Left cardiac atrium (tissue), 4 donors: ENCODE data around the gene COL20A1. TPM values are rescaled to one million over a fixed set of nuclear protein-coding genes. Genes with fewer than 3 reads are reported as not detected.
"Not testable (repeated sequence)": the region's sequence is repeated elsewhere in the genome, so short reads cannot be mapped to it uniquely, and the experiment has no call there.

Experiments
- ATAC-seq, 2 donors: fragments of 200-7000 bp; cut with Tn5 transposase; one replicate each; pipeline ENCODE4 v1.9.1; 2020; ENCODE audit warnings: mild to moderate bottlenecking in 2 of 2, moderate library complexity in 2 of 2
- DNase-seq: peaks from one replicate; pipeline ENCODE4 v3.0.0-alpha.2; 2020
- intact Hi-C, 2 donors: fragments of 100-400 bp; cut with DNase I; formaldehyde crosslinking; loops; one replicate each; pipeline versions ENCODE4 v1.14.1 to v1.15.1; 2022 to 2023
- total RNA-seq, 2 donors: library from RNA; stranded (reverse); fragmentation: NEBNext Ultra II Directional; extraction: Animal tissue kit (Norgen Biotek cat#: 25700); gene quantifications; one replicate each; pipeline ENCODE4 v1.2.1, GENCODE V29; 2021
- donor health status: DM: no; HTN: yes; CAD: no.
- donor health status: DM: no; HTN: yes; CAD: no; lungs with severe emphysema.
- donor health status: DM: yes; HTN: yes; CAD: no.
- donor health status: Dilated cardiomyopathy.

The COL20A1 gene
- total RNA-seq, 2 donors from 2014 or later = not detected

DNA sequence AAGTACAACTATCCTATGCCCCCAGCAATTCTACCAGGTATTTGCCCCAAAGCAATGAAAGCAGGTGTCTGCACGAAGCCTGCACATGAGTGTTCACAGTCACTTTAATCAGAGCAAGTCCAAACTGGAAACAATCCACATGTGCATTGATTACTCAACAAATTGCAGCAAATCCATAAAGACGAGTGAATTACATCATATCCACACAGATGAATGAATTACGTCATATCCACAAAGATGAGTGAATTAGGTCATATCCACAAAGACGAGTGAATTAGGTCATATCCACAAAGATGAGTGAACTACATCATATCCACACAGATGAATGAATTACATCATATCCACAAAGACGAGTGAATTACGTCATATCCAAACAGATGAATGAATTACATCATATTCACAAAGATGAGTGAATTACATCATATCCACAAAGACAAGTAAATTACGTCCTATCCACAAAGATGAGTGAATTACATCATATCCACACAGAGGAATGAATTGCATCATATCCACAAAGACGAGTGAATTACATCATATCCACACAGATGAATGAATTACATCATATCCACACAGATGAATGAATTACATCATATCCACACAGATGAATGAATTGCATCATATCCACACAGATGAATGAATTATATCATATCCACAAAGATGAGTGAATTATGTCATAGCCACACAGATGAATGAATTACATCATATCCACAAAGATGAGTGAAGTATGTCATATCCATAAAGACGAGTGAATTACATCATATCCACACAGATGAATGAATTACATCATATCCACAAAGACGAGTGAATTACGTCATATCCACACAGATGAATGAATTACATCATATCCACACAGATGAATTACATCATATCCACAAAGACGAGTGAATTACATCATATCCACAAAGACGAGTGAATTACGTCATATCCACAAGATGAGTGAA is 46.4 kb downstream of the COL20A1 start:
- intact Hi-C loops, ATAC-seq, DNase-seq: not testable (repeated sequence)

DNA sequence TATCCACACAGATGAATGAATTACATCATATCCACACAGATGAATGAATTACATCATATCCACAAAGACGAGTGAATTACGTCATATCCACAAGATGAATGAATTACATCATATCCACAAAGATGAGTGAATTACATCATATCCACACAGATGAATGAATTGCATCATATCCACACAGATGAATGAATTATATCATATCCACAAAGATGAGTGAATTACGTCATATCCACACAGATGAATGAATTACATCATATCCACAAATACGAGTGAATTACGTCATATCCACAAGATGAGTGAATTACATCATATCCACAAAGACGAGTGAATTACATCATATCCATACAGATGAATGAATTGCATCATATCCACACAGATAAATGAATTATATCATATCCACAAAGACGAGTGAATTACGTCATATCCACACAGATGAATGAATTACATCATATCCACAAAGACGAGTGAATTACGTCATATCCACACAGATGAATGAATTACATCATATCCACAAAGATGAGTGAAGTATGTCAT is 47.2 kb downstream of the COL20A1 start:
- intact Hi-C loops, ATAC-seq, DNase-seq: not testable (repeated sequence)

DNA sequence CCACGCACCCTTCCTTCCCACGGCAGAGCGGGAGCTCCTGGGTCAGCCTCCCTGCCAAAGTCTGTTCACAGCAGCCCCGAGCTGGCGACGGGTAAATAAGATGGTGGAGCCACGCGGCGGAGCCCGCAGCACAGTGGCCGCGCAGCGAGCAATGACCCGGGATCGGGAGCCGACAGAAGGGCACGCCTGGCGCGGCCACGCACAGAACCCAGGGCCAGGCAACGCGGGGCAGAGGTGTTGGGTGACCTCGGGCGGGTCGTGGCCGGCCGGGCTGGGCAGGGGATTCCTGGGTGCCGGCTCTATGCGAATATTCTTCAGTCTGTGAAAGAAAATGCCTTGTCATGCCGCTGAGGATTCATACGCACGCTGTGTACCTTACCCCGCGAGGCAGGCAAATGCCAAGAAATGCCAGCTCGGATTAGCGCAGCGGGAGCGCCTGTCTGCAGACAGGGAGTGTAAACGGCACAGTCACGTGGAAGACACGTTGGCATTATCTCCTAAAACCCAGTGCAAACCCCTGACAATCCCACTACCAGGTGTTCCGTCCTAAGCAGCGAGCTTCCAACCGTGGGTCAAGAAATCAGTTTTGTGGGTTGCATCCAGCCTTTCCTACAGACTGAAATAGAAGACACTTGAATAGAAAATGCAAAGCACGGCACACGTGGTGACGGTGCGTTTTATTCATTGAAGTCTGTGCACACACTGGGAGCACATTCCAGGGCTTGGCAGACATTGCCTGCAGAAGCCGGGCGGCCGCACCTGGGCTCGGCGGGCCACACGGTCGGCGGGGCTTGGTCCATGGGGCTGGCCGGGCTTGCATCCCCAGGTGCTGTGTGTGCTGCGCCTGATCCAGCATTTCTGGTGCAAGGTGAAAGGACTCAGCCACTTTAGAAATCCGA is 49.8 kb downstream of the COL20A1 start:
- DNase-seq (no peak), ATAC-seq (no peak)
- intact Hi-C loops = no loop called here

DNA sequence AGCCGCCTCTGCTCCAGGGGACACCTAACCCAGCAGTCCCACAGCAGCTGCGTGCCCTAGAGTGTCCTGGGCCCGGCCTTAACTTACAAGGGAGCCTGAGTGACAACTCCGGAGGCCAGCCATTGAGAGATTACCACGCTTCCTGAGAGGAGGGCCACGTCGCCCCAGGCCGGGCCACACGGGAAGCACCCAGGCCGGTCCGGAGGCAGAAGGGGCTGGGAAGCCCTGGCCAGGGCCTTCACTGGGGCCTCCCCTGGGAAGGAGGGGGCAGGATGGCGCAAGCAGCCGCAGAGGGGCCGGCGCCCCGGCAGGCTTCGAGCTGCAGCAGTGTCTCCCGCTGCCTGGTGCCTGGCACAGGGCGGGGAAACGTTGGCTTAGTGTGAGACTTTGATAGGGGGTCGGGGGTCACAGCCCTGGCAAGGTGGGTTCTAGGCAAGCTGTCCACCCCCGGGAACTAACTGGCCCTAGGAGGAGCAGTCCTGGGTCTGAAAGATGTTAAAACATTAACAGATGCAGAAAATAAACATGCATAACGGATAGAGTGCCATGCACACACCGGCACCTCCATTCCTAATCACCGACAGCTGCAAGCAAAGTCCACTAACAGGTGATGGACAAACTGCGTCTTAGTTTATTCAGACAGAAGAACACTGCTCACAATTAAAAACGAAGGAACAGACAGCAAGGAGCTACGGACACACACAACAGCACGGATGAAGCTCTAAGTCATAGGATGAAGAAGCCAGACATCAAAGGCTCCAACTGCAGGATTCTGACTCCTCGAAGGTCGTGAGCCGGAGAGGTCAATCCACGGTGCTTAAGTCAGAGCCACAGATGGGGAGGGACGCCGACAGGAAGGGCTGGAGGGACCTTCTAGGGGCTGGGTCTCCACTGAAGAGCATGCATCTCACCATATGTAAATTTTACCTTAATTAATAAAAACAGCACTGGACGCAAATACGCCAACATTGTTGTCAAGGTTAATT is 50.8 kb downstream of the COL20A1 start:
- intact Hi-C loops = no loop called here
- DNase-seq (no peak), ATAC-seq (no peak)

GRCh38 chr20:63344616-63345327 is 51.8 kb downstream of the COL20A1 start:
- DNase-seq (peak; percentile 75), ATAC-seq (peak; percentile 79 to 82)
- intact Hi-C loops = no loop called here

DNA sequence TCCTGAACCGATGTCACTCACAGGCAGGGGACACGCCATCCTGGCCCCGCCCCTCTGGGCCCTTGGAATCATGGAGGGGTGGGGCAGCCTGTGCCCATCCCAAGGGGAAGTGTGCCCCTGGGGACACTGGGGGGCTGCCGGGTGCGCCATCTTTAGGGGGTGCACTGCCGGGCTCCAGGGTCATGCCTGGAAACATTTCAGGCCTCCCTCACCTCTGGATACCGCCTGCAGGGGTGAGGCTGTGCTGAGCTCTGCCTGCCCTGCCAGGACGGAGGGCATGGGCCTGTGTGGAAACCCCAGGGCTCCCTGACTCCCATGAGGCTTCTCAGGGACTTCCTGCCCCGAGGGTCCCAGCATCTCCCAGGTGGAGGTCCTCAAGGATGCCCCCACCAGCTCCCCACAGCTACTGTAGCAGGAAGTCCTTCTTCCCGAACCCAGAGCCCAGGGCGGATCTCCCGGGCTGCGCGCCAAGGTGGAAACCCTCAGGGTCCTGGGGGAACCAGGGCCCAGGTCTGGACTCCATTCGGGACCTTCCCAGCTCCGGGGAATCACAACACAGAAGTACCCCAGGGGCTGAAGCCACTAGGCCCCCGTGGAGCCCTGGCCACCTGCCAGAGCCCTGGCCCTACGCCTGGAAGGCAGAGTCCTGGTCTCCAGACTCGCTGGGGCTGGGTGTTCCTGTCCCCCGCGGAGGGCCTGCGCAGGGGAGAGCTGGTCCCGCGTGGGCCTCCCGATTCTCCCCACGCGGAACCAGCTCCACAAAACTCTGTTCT is 52.5 kb downstream of the COL20A1 start:
- DNase-seq = peak; percentile 64
- intact Hi-C loops = no loop called here
- peak; percentile 26 to 50 for ATAC-seq

DNA sequence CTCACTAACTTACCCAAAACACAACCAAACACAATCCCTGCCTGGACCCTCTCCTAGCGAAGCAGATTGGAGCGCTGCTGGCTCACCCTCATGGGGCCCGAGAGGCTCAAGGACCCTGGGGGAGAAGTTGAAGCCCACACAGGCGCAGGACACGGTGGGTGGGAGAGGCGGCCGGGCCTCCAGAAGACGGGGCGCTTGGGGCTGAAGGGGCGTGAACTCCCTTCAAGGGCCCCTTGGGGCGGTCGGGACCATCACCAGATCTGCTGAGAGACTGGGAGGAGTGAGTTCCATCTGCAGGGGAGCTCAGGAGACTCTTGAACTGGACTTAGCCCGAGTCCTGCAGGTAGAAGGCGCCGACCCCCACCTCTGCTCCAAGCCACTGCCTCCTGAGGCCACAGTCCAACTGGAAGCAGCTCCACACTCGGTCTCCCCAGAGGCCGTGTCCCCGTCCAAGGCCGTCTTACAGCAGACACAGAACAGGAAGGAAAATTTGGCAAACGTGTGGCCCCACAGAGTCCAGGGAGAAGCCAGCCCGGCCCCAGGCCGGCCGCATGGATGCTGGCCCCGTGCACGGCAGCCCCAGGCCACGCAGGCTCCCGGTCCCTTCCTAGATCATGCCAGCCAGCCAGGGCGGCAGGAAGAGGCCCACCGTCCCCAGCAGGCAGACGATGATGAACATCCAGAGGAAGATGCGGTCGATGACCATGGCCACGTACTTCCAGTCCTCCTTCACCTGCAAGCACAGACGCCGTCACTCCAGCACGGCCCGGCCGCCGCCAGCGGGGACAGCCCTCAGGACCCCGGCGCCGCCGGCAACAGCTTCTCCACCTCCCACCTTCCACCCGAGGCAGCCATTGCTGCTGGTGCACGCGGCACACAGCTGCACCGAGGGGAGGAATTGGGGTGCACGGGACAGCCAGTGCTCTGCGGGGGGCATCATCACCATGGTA is 53.4 kb downstream of the COL20A1 start:
- intact Hi-C loops = no loop called here
- ATAC-seq (peak in 1 of 2 donors; percentile 43), DNase-seq (no peak)

DNA sequence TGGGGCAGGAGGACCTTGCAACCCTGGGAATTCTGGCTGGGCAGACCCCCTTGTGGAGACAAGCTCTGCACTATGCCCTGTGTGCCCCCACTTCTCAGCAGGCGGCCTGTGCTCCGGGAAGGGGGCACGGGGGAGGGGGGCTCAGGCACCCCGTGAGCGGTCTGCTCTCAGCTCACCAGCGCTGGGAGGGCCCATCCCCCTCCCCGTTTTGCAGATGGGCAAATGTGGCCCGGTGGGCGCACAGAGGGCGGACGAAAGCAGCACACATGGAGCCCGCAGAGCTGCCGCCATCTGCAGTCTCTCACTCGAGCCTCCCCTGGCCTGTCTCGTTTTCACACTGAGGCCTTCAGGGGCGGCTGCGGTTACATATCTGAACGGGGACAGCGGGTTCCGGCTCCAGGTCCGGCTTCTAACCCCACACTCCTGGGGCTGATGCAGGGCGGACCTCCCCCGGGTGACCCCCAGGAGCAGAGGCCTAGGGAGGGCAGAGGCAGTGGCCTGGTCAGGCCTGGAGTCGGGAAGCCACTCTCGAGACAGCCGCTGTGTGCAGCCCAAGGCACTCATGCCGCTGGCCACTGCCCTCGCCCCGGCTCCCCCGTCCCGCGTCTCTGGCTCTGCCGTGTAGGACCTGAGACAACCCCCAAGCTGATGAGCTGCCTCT is 54.2 kb downstream of the COL20A1 start:
- intact Hi-C loops = no loop called here
- DNase-seq (no peak), ATAC-seq (no peak)

- DNase-seq (no peak), ATAC-seq (no peak)
- intact Hi-C loops = no loop called here
Observed at GRCh38 chr20:63347950-63348827, 55.2 kb downstream of the COL20A1 start.

DNA sequence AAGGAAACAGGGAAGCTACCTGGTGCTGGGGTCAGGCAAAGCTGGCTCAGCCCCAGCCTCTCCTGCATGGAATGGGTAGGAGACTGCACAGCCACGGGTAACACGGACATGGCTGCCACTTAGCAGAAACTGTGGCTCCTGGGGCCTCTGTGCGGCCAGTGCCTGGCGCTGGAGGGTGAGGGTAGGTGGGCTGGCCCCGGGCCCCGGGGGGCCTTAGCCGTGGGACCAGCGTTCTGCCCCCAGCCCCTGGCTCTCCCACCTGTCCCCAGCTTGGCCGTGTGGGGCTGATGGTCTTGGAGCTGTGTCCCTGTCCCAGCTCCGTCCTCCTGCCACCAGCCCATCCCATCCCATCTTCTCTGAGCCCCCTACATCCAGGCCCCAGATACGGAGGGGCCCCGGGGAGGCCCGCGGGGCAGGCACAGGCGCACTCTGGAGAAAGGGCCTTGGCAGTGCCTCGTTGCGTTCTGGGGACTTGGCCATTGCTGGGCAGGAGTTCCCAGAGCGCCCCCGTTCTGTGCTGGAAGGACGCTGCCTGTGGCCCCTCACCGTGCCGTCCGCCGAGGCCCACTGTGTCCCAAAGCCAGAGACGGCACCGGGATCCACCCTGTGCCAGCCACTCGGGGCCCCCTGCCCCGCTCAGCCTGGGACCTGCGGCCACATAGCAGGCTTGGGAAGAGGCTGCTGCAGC is 56.0 kb downstream of the COL20A1 start:
- DNase-seq (no peak), ATAC-seq (no peak)
- intact Hi-C loops = no loop called here

- intact Hi-C loops = no loop called here
- no peak for ATAC-seq
- DNase-seq = no peak
Observed at GRCh38 chr20:63349516-63349895, 56.5 kb downstream of the COL20A1 start.

DNA sequence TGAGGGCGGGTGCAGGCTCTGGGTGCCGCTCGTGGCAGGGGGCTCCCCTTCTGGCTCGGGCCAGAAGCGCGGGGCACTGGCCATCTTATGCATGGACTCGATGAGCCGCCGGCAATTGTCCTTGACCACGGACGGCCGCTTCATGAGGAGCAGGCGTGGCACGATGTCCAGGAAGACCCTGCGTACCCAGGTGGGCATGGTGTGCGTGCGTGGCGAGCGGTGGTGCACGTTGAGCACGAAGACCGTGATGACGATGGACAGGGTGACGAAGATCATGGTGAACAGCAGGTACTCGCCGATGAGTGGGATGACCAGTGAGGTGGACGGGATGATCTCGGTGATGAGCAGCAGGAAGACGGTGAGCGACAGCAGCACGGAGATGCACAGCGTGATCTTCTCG is 57.2 kb downstream of the COL20A1 start:
- intact Hi-C loops = no loop called here
- ATAC-seq (no peak), DNase-seq (no peak)

DNA sequence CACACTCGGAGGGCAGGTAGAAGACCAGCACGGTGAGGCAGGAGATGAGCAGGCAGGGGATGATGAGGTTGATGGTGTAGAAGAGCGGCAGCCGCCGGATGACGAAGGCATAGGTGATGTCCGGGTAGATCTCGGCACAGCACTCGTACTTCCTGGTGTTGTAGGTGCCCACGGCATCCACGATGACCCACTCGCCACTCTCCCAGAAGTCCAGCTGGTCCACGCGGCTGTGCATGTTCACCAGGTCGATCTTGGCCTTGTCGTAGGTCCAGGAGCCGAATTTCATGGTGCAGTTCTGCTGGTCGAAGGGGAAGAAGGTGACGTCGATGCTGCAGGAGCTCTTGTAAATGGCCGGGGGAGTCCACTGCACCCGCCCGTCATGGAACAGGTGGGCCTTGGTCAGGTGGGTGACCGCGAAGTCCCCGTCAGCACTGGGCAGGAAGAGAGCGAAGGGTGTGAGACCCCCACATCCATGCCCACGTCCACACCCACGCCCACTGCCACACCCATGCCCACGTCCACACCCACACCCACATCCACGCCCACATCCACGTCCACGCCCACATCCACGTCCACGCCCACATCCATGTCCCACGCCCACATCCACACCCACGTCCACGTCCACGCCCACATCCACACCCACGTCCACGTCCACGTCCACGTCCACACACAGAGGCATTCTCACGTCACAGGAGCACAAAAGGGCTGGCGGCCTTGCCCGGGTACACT is 57.8 kb downstream of the COL20A1 start:
- ATAC-seq = no peak
- DNase-seq = no peak
- intact Hi-C loops = no loop called here

- ATAC-seq = no peak
Observed at GRCh38 chr20:63351326-63351700, 58.3 kb downstream of the COL20A1 start.

More at GRCh38 chr20:63351326-63351700, 58.3 kb downstream of the COL20A1 start:
- no peak for DNase-seq
- intact Hi-C loops = no loop called here
